Duodenal mucosa (tissue), 2 donors: ENCODE results near the gene ASIC5.
"Not testable (repeated sequence)": the region's sequence is repeated elsewhere in the genome, so short reads cannot be mapped to it uniquely, and the experiment has no call there.

Experiments
- H3K27ac ChIP-seq: one replicate; pipeline ENCODE4 v1.7.0; 2013; ENCODE audit warnings: low read depth, low read length
- H3K27me3 ChIP-seq, 2 donors: one replicate each; pipeline ENCODE4 v1.7.0; 2013; ENCODE audit warnings: low read length in 2 of 2, control low read depth in 1 of 2; ENCODE audit not compliant: insufficient read depth in 2 of 2, control insufficient read depth in 1 of 2
- H3K36me3 ChIP-seq, 2 donors: one replicate each; pipeline ENCODE4 v1.7.0; 2013; ENCODE audit warnings: low read length in 2 of 2, control low read depth in 1 of 2; ENCODE audit not compliant: insufficient read depth in 2 of 2, control insufficient read depth in 1 of 2
- H3K4me1 ChIP-seq, 2 donors: one replicate each; pipeline ENCODE4 v1.7.0; 2013; ENCODE audit warnings: low read length in 2 of 2, control low read depth in 1 of 2; ENCODE audit not compliant: insufficient read depth in 2 of 2, control insufficient read depth in 1 of 2
- H3K4me3 ChIP-seq, 2 donors: one replicate each; pipeline ENCODE4 v1.7.0; 2013; ENCODE audit warnings: low read length in 2 of 2, low read depth in 1 of 2
- H3K9ac ChIP-seq, 2 donors: one replicate each; pipeline ENCODE4 v1.7.0; 2013; ENCODE audit warnings: low read length in 2 of 2, low read depth in 1 of 2
- H3K9me3 ChIP-seq, 2 donors: one replicate each; pipeline ENCODE4 v1.7.0; 2013; ENCODE audit warnings: low read length in 2 of 2, control low read depth in 1 of 2; ENCODE audit not compliant: control insufficient read depth in 1 of 2

Gene ASIC5

GRCh38 chr4:155901013-155901412 lies 34.9 kb upstream of the ASIC5 start:
- Histone ChIP-seq H3K9ac (no peak overlapping the region), H3K4me3 (no peak overlapping the region), H3K4me1 (no peaks in the 10 kb centered on the region), H3K27ac (no peak overlapping the region), H3K27me3 (no peaks in the 10 kb centered on the region), H3K36me3 (no peaks in the 10 kb centered on the region), H3K9me3 (no peaks in the 10 kb centered on the region)

GRCh38 chr4:155900381-155900780 lies 34.3 kb upstream of the ASIC5 start:
- Histone ChIP-seq H3K27ac (no peak overlapping the region), H3K4me1 (no peaks in the 10 kb centered on the region), H3K9ac (no peak overlapping the region), H3K9me3 (no peaks in the 10 kb centered on the region), H3K4me3 (no peak overlapping the region), H3K36me3 (no peaks in the 10 kb centered on the region), H3K27me3 (no peaks in the 10 kb centered on the region)

DNA sequence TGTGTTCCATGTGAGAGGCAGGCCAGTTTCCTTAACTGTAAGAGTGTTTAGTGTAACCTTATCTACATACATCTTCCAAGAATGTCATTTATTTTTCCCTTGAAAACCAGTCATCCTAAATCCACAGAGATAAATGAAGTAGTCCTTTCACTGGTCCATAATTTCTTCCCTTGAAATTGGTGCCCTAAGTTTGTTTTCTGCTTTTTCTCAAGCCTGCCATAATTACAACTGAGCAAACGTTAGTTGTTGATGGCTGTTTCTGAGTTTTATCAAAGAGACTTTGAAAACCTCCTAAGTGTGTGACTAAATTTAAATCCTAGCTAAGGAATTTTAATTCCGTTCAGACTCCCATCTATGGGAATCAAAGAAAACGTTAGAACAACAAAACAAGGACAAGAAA lies 33.8 kb upstream of the ASIC5 start:
- no peaks in the 10 kb centered on the region for H3K27me3 ChIP-seq
- no peaks in the 10 kb centered on the region for H3K9me3 ChIP-seq
- no peaks in the 10 kb centered on the region for H3K4me1 ChIP-seq
- H3K27ac ChIP-seq, result no peak overlapping the region
- no peak overlapping the region for H3K4me3 ChIP-seq
- no peaks in the 10 kb centered on the region for H3K36me3 ChIP-seq
- no peak overlapping the region for H3K9ac ChIP-seq

DNA sequence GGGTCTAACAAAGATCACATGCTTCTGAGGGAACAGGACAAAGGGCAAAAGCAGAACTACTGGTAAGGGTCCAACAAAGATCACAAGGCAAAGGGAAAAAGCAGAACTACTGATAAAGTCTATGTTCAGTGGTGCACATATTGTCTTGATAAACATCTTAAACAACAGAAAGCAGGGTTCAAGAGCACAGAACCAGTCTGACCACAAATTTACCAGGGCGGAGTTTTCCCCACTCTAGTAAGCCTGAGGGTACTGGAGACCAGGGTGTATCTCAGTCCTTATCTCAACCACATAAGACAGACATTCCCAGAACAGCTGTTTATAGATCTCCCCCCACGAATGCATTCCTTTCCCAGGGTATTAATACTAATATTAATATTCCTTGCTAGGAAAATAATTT lies 32.3 kb upstream of the ASIC5 start:
- not testable (repeated sequence) for H3K9ac ChIP-seq, H3K4me1 ChIP-seq, H3K27me3 ChIP-seq, H3K36me3 ChIP-seq, H3K4me3 ChIP-seq, H3K9me3 ChIP-seq, H3K27ac ChIP-seq

GRCh38 chr4:155891058-155891457 lies 25.0 kb upstream of the ASIC5 start:
- Histone ChIP-seq H3K4me1 (no peaks in the 10 kb centered on the region), H3K9ac (no peak overlapping the region)

GRCh38 chr4:155889946-155890345 lies 23.9 kb upstream of the ASIC5 start:
- no peaks in the 10 kb centered on the region for H3K36me3 ChIP-seq
- H3K9ac ChIP-seq, result no peak overlapping the region
- H3K27me3 ChIP-seq, result no peaks in the 10 kb centered on the region
- H3K4me1 ChIP-seq, result no peaks in the 10 kb centered on the region
- H3K9me3 ChIP-seq, result no peaks in the 10 kb centered on the region
- no peak overlapping the region for H3K4me3 ChIP-seq
- H3K27ac ChIP-seq, result no peak overlapping the region

More at GRCh38 chr4:155891058-155891457, 25.0 kb upstream of the ASIC5 start:
- Histone ChIP-seq H3K27me3 (no peaks in the 10 kb centered on the region), H3K4me3 (no peak overlapping the region), H3K36me3 (no peaks in the 10 kb centered on the region), H3K27ac (no peak overlapping the region), H3K9me3 (no peaks in the 10 kb centered on the region)

GRCh38 chr4:155889031-155889793 lies 23.1 kb upstream of the ASIC5 start:
- H3K36me3 ChIP-seq, result no peaks in the 10 kb centered on the region
- no peaks in the 10 kb centered on the region for H3K27me3 ChIP-seq
- no peak overlapping the region for H3K27ac ChIP-seq

GRCh38 chr4:155887847-155888570 lies 21.9 kb upstream of the ASIC5 start:
- H3K36me3 ChIP-seq, result no peaks in the 10 kb centered on the region
- no peak overlapping the region for H3K27ac ChIP-seq
- H3K27me3 ChIP-seq, result no peaks in the 10 kb centered on the region

More at GRCh38 chr4:155889031-155889793, 23.1 kb upstream of the ASIC5 start:
- Histone ChIP-seq H3K4me1 (no peaks in the 10 kb centered on the region), H3K4me3 (no peak overlapping the region), H3K9ac (no peak overlapping the region), H3K9me3 (no peaks in the 10 kb centered on the region)

GRCh38 chr4:155887045-155887444 lies 21.0 kb upstream of the ASIC5 start:
- H3K27ac ChIP-seq, result no peak overlapping the region
- H3K4me3 ChIP-seq, result no peak overlapping the region
- H3K9ac ChIP-seq, result no peak overlapping the region
- no peaks in the 10 kb centered on the region for H3K4me1 ChIP-seq
- no peaks in the 10 kb centered on the region for H3K9me3 ChIP-seq
- no peaks in the 10 kb centered on the region for H3K36me3 ChIP-seq
- no peaks in the 10 kb centered on the region for H3K27me3 ChIP-seq

More at GRCh38 chr4:155887847-155888570, 21.9 kb upstream of the ASIC5 start:
- Histone ChIP-seq H3K4me3 (no peak overlapping the region), H3K9ac (no peak overlapping the region), H3K4me1 (no peaks in the 10 kb centered on the region), H3K9me3 (no peaks in the 10 kb centered on the region)

GRCh38 chr4:155885666-155886065 lies 19.6 kb upstream of the ASIC5 start:
- Histone ChIP-seq H3K9ac (no peak overlapping the region), H3K27me3 (no peaks in the 10 kb centered on the region), H3K36me3 (no peaks in the 10 kb centered on the region), H3K27ac (no peak overlapping the region), H3K4me1 (no peaks in the 10 kb centered on the region), H3K4me3 (no peak overlapping the region), H3K9me3 (no peaks in the 10 kb centered on the region)
